Choroid plexus epithelial cell (primary cell): ENCODE results near the gene HPGDS.

Experiments used
- DNase-seq: peaks from one replicate; pipeline ENCODE4 v3.0.0-alpha.2; 2010; ENCODE audit warnings: low read depth
- H3K4me3 ChIP-seq: 2 replicates; pipeline ENCODE4 v1.5.1; 2011; ENCODE audit warnings: low read depth, mild to moderate bottlenecking, control low read depth, low read length, moderate library complexity
- TF ChIP-seq, protein P1 (sequence below): conservative IDR thresholded peaks from 2 replicates; pipeline ENCODE4 v1.5.1; 2011; ENCODE audit warnings: low read depth, mild to moderate bottlenecking, control low read depth, inconsistent platforms, low read length, moderate library complexity

The HPGDS gene

DNA sequence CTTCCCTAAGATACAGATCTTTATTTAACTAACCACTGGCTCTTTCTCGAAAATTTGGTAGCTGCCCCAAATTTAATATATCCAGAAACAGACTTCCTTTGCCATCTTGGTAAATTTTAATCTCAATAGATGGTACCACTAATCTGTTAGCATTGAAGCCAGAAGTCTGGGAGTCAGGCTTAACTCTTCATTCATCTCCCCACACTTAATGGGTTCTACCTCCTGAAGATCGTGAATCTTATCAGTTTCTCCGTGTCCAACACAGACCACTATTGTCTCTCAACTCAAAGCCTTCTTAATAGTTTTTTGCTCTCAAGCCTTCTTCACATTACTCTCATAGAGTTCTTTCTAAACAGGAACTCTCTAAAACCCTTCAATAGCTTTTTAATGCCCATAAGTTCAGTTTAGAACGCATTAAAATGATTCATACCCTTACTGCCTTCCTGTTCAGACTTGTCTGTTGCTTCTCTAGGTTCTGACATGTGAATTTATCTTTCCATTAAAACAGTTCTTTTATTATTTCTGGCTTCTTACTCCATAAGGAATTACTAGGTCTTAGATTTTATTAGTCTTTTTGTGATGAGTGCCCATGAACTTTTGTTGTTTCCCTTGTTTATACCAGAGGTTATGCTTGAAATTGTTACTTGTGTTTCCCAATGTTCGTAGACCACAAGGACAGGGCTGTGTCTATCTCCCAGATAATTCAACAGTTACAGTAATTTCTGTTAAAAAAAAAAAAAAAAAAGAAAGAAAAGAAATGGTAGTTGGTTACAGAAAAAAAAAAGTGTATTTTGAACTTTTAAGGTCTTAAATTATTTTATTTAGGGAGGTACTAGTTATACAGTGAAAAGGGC is 80.2 kb downstream of the HPGDS start:
- DNase-seq = no peak
- H3K4me3 ChIP-seq = no peak overlapping the region
- TF ChIP-seq, protein P1, sequence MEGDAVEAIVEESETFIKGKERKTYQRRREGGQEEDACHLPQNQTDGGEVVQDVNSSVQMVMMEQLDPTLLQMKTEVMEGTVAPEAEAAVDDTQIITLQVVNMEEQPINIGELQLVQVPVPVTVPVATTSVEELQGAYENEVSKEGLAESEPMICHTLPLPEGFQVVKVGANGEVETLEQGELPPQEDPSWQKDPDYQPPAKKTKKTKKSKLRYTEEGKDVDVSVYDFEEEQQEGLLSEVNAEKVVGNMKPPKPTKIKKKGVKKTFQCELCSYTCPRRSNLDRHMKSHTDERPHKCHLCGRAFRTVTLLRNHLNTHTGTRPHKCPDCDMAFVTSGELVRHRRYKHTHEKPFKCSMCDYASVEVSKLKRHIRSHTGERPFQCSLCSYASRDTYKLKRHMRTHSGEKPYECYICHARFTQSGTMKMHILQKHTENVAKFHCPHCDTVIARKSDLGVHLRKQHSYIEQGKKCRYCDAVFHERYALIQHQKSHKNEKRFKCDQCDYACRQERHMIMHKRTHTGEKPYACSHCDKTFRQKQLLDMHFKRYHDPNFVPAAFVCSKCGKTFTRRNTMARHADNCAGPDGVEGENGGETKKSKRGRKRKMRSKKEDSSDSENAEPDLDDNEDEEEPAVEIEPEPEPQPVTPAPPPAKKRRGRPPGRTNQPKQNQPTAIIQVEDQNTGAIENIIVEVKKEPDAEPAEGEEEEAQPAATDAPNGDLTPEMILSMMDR = no peak

DNA sequence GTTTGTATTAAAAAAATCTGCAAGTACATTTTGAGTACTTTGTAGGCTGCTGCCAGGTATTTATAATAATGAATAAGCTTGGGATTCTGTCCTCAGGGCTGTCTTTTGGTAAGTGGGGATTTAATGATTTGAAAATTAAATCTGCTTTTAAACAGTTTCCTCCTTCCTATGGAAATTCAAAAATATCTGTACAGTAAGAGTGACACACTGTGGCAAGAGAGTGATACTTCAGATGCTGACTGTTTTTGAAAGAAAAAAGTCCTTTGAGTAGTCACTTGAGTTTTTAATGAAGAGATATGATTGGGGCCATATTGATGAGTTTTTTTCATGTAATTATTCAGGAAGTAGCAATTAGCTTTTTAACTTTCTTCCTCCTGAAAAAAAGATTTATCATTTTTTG is 85.8 kb downstream of the HPGDS start:
- peak; percentile 29 for DNase-seq
- H3K4me3 ChIP-seq = no peak overlapping the region
- TF ChIP-seq, protein P1 = peak; percentile 48

DNA sequence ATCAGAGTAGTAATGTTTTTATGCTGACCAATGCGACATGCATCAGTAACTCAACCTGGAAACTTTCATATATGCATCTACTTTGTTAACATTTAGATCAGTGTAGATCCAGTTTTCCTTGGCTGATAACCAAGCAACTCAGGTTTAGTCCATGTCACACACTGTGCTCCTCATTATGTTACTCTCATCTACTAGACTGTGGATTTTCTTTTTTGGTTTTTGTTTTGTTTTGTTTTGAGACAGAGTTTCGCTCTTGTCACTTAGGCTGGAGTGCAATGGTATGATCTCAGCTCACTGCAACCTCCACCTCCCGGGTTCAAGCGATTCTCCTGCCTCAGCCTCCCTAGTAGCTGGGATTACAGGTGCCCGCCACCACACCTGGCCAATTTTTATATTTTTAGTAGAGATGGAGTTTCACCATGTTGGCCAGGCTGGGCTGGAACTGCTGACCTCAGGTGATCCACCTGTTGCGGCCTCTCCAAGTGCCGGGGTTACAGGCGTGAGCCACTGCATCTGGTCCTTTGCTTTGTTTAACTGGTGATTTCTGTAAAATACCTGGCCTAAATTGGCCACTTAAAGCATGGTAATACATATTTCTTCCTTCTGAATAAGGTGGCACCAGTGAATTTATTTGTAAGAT is 86.4 kb downstream of the HPGDS start:
- no peak for DNase-seq
- TF ChIP-seq, protein P1 = no peak
- no peak overlapping the region for H3K4me3 ChIP-seq

DNA sequence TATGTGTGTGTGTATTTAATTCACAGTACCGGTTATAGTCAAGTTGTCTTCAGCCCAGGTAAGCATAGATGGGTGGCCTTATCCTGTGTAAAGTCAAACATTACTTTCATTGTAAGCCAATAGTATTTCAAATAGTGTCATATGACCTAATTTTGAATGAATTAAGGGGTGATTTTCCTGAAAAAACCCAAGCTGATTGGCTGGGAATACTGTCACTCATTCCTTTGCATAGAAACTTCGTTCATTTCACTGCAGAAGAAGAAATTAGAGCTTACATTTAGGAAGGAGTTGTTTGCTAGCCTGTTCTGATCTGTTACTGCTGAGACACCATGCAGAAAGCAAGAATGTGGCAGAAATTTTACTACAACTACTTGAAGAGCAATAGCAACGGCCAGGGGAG is 89.6 kb downstream of the HPGDS start:
- peak; percentile 21 for DNase-seq
- H3K4me3 ChIP-seq = no peak overlapping the region
- TF ChIP-seq, protein P1 = no peak

DNA sequence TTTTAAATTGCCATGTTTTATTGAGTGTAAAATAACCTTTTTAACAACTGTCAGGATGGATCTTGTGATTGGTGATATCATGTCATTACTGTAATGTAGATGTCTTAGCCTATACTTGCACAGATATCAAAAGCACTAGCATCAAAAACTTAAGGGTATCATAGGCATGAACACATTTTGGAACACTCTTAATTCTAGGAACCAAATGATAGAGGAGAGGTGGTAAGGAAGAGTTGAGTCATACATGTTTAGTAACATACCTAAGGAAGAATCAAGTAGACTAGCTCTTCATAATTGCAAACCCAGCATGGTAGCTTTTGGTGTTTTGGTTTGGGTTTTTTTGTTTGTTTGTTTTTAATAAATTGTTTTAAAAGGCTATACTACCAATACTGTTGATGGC is 91.5 kb downstream of the HPGDS start:
- no peak for DNase-seq
- TF ChIP-seq, protein P1 = no peak
- no peak overlapping the region for H3K4me3 ChIP-seq
